Sigmoid colon (tissue), 3 donors: ENCODE results near the gene WNK2.

ENCODE experiments used
- CTCF ChIP-seq, 4 experiments: fragments of 450-650 bp in 3 of 4; fragments of 200-600 bp in 1 of 4; IDR thresholded peaks; one replicate each; pipeline ENCODE4 v1.5.1; 2016 to 2019; ENCODE audit warnings: antibody characterized with exemption in 4 of 4, mild to moderate bottlenecking in 3 of 4, moderate library complexity in 2 of 4
- POLR2A ChIP-seq, 2 donors: fragments of 450-650 bp; IDR thresholded peaks; one replicate each; pipeline ENCODE4 v1.6.1; 2016; ENCODE audit warnings: antibody characterized with exemption in 2 of 2, mild to moderate bottlenecking in 2 of 2, moderate library complexity in 2 of 2

- no peak for TF ChIP-seq CTCF (IDR thresholded peaks at IDR 0.05)
- TF ChIP-seq POLR2A (IDR thresholded peaks at IDR 0.05) = no peak
Observed at GRCh38 chr9:93255994-93256877, 72.3 kb downstream of the WNK2 start.
